Measurements from ENCODE around the gene TMBIM1.

Gene TMBIM1

GRCh38 chr2:218272531-218273212 is 19.6 kb downstream of the TMBIM1 start (continued):
- TF ChIP-seq ZNF391 (tag by site-specific recombination; IDR thresholded peaks at IDR 0.05; ENCODE audit: borderline replicate concordance, low read depth), result 0 out of 2 replicates have a peak, but pooled peaks have one; percentile 37
- TF ChIP-seq ZNF341 (tag by site-specific recombination; IDR thresholded peaks at IDR 0.05; ENCODE audit: low read depth), result peak; percentile 65; the same call in 1 of the 2 replicates
- no peak for TF ChIP-seq ZSCAN18 (tag by site-specific recombination; IDR thresholded peaks at IDR 0.05)
- TF ChIP-seq OSR2 (tag by site-specific recombination; IDR thresholded peaks at IDR 0.05), result peak; percentile 56
- peak; percentile 63; the same call in 1 of the 2 replicates for TF ChIP-seq ZNF2 (tag by site-specific recombination; IDR thresholded peaks at IDR 0.05)
- no peak for TF ChIP-seq ZNF623 (tag by site-specific recombination; IDR thresholded peaks at IDR 0.05)
- TF ChIP-seq ZNF114 (tag by site-specific recombination; IDR thresholded peaks at IDR 0.05), result no peak
- no peak for TF ChIP-seq ZNF621 (tag by site-specific recombination; IDR thresholded peaks at IDR 0.05)
- TF ChIP-seq ZFP3 (tag by site-specific recombination; IDR thresholded peaks at IDR 0.05; ENCODE audit: low read depth), result no peak
- no peak for TF ChIP-seq ZNF350 (tag by site-specific recombination; IDR thresholded peaks at IDR 0.05)
- TF ChIP-seq ZNF548 (tag by site-specific recombination; IDR thresholded peaks at IDR 0.05), result no peak
- TF ChIP-seq INSM2 (tag by site-specific recombination; IDR thresholded peaks at IDR 0.05), result no peak; the same call in 1 of the 2 replicates
- TF ChIP-seq ZNF202 (tag by site-specific recombination; IDR thresholded peaks at IDR 0.05; ENCODE audit: borderline replicate concordance), result no peak
- no peak for TF ChIP-seq ZNF664 (tag by site-specific recombination; IDR thresholded peaks at IDR 0.05)
- TF ChIP-seq ZNF571 (tag by site-specific recombination; IDR thresholded peaks at IDR 0.05), result no peak
- no peak for TF ChIP-seq ZNF596 (tag by site-specific recombination; IDR thresholded peaks at IDR 0.05)
- peak; percentile 56; the same call in 1 of the 2 replicates for TF ChIP-seq ZNF600 (tag by site-specific recombination; IDR thresholded peaks at IDR 0.05)
- TF ChIP-seq ZNF366 (tag by site-specific recombination; conservative IDR thresholded peaks at IDR 0.05), result 0 out of 2 replicates have a peak, but pooled peaks have one; percentile 32
- peak; percentile 64; the same call in 1 of the 2 replicates for TF ChIP-seq ZBTB48 (tag by site-specific recombination; IDR thresholded peaks at IDR 0.05)
- TF ChIP-seq SP3 (tag by site-specific recombination; IDR thresholded peaks at IDR 0.05), result peak; percentile 54
- peak; percentile 67 for TF ChIP-seq SP7 (tag by site-specific recombination; IDR thresholded peaks at IDR 0.05)
- TF ChIP-seq ZNF292 (tag by site-specific recombination; IDR thresholded peaks at IDR 0.05; ENCODE audit: borderline replicate concordance, low read depth), result no peak
- no peak for TF ChIP-seq ZNF121 (tag by site-specific recombination; IDR thresholded peaks at IDR 0.05)
- TF ChIP-seq ZNF223 (tag by site-specific recombination; IDR thresholded peaks at IDR 0.05), result no peak
- 0 out of 2 replicates have a peak, but pooled peaks have one; percentile 28 for TF ChIP-seq ZBTB8A (tag by site-specific recombination; IDR thresholded peaks at IDR 0.05)
- TF ChIP-seq ZNF513 (tag by site-specific recombination; IDR thresholded peaks at IDR 0.05), result peak; percentile 55
- no peak for TF ChIP-seq ZNF398 (tag by site-specific recombination; IDR thresholded peaks at IDR 0.05)
- no peak for TF ChIP-seq ZNF248 (tag by site-specific recombination; IDR thresholded peaks at IDR 0.05)
- peak; percentile 94 for TF ChIP-seq KLF10 (tag by site-specific recombination; IDR thresholded peaks at IDR 0.05)
- TF ChIP-seq ZNF266 (tag by site-specific recombination; IDR thresholded peaks at IDR 0.05; ENCODE audit: low read depth), result no peak
- no peak for TF ChIP-seq GLIS2 (tag by site-specific recombination; IDR thresholded peaks at IDR 0.05)
- no peak for TF ChIP-seq ZNF529 (tag by site-specific recombination; IDR thresholded peaks at IDR 0.05; ENCODE audit: insufficient replicate concordance)
- TF ChIP-seq ZSCAN4 (tag by site-specific recombination; IDR thresholded peaks at IDR 0.05), result no peak
